Fibroblast of lung (primary cell): ENCODE data around the gene HTR1B.

Experiments used
- EZH2 ChIP-seq: IDR thresholded peaks from 2 replicates; pipeline ENCODE4 v1.5.1; 2012; ENCODE audit warnings: low read length, control low read depth, mild to moderate bottlenecking; ENCODE audit errors: missing control alignments
- TF ChIP-seq, protein P1 (sequence below), 2 donors: IDR thresholded peaks in 1 of 2; conservative IDR thresholded peaks in 1 of 2; 1 replicate in 1 of 2; 2 replicates in 1 of 2; pipeline ENCODE4 v1.5.1; 2011 to 2012; ENCODE audit warnings: low read length in 2 of 2, control low read depth in 1 of 2, inconsistent platforms in 1 of 2, low read depth in 1 of 2, mild to moderate bottlenecking in 1 of 2

DNA sequence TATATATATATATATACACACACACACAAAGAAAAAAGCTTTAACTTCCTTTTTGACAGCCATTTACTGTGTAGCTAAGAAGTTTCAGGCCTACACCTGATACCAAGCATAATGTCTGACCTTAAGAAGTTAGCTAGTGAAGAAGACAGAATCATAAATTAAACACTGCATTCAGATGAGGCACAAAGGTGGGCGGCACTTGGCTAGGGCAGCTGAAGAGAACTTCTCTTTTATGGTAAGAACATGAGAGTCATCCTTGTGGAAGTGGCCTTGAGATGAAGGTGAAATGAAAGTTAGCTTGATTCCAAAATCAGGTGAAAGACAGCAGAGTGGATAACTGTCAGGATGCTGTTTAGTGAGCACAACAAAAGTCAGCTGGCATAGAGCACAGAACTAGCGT, 46.5 kb downstream of the HTR1B start:
- TF ChIP-seq, protein P1, sequence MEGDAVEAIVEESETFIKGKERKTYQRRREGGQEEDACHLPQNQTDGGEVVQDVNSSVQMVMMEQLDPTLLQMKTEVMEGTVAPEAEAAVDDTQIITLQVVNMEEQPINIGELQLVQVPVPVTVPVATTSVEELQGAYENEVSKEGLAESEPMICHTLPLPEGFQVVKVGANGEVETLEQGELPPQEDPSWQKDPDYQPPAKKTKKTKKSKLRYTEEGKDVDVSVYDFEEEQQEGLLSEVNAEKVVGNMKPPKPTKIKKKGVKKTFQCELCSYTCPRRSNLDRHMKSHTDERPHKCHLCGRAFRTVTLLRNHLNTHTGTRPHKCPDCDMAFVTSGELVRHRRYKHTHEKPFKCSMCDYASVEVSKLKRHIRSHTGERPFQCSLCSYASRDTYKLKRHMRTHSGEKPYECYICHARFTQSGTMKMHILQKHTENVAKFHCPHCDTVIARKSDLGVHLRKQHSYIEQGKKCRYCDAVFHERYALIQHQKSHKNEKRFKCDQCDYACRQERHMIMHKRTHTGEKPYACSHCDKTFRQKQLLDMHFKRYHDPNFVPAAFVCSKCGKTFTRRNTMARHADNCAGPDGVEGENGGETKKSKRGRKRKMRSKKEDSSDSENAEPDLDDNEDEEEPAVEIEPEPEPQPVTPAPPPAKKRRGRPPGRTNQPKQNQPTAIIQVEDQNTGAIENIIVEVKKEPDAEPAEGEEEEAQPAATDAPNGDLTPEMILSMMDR (conservative IDR thresholded peaks at IDR 0.05 in 1 of 2, IDR thresholded peaks at IDR 0.05 in 1 of 2; ENCODE audit: low read depth in 1 of 2, low read length in 2 of 2): no peak
- TF ChIP-seq EZH2: no peak
